Measurements from ENCODE around the gene ARMC9. TPM values are rescaled to one million over a fixed set of nuclear protein-coding genes. Genes with fewer than 3 reads are reported as not detected.

ARMC9 gene
- total and polyA plus RNA-seq, 2 experiments from 2014 or later, result 15.1 to 17.3 TPM

GRCh38 chr2:231284296-231284695 is 85.9 kb downstream of the ARMC9 start:
- no peak for TF ChIP-seq EZH2phosphoT487 (IDR thresholded peaks at IDR 0.05; ENCODE audit: insufficient read depth, low read depth)

GRCh38 chr2:231286964-231287363 is 88.5 kb downstream of the ARMC9 start:
- in situ Hi-C loops (cut with MboI), result no loop called here
- Histone ChIP-seq H3K79me2 (ENCODE audit: insufficient read depth) (no peaks in the 10 kb centered on the region), H3K9me3 (ENCODE audit: low read depth) (no peaks in the 10 kb centered on the region), H4K20me1 (ENCODE audit: insufficient read depth) (no peaks in the 10 kb centered on the region), H3K4me2 (ENCODE audit: unreplicated experiment) (no peak overlapping the region), H3K27me3 (replicated peaks; ENCODE audit: insufficient read depth) (no peaks in the 10 kb centered on the region), H3K9me2 (ENCODE audit: insufficient read depth) (no peaks in the 10 kb centered on the region), H3K9ac (no peak overlapping the region), H2AFZ (no peak overlapping the region), H3K4me3 (no peak overlapping the region), H3K36me3 (ENCODE audit: low read depth) (peaks cover 12% of the 10 kb centered on the region; the same call in 1 of the 2 replicates), H3K27ac (no peak overlapping the region), H3F3A (ENCODE audit: insufficient read depth) (no peaks in the 10 kb centered on the region), H3K4me1 (ENCODE audit: insufficient read depth) (no peaks in the 10 kb centered on the region)
- no peak for DNase-seq
- 95 to 98% methylated on average over 4 of the region's 4 CpGs for WGBS, 2 experiments (ENCODE audit: low coverage in 1 of 2, low lambda C conversion rate in 2 of 2, missing lambda C conversion rate in 2 of 2)
- no peak for TF ChIP-seq EZH2 (IDR thresholded peaks at IDR 0.05; ENCODE audit: insufficient read depth, poor library complexity, severe bottlenecking)
- no peak for TF ChIP-seq EZH2phosphoT487 (IDR thresholded peaks at IDR 0.05; ENCODE audit: insufficient read depth, low read depth)

More at GRCh38 chr2:231284296-231284695, 85.9 kb downstream of the ARMC9 start:
- Histone ChIP-seq H3K4me3 (no peak overlapping the region), H3K79me2 (ENCODE audit: insufficient read depth) (no peaks in the 10 kb centered on the region), H3K9ac (no peak overlapping the region), H3K9me2 (ENCODE audit: insufficient read depth) (no peaks in the 10 kb centered on the region), H3K4me1 (ENCODE audit: insufficient read depth) (no peaks in the 10 kb centered on the region), H3K27me3 (replicated peaks; ENCODE audit: insufficient read depth) (no peaks in the 10 kb centered on the region), H4K20me1 (ENCODE audit: insufficient read depth) (no peaks in the 10 kb centered on the region), H3F3A (ENCODE audit: insufficient read depth) (no peaks in the 10 kb centered on the region), H3K36me3 (ENCODE audit: low read depth) (peaks cover 27% of the 10 kb centered on the region), H3K27ac (no peak overlapping the region), H2AFZ (no peak overlapping the region), H3K4me2 (ENCODE audit: unreplicated experiment) (no peak overlapping the region), H3K9me3 (ENCODE audit: low read depth) (no peaks in the 10 kb centered on the region)
- in situ Hi-C loops (cut with MboI), result no loop called here
- WGBS, 2 experiments (ENCODE audit: low coverage in 1 of 2, low lambda C conversion rate in 2 of 2, missing lambda C conversion rate in 2 of 2), result 97 to 100% methylated on average over 2 of the region's 2 CpGs
- DNase-seq, result no peak

GRCh38 chr2:231287696-231288095 is 89.3 kb downstream of the ARMC9 start:
- TF ChIP-seq EZH2phosphoT487 (IDR thresholded peaks at IDR 0.05; ENCODE audit: insufficient read depth, low read depth) (no peak), EZH2 (IDR thresholded peaks at IDR 0.05; ENCODE audit: insufficient read depth, poor library complexity, severe bottlenecking) (no peak)
- Histone ChIP-seq H3K4me2 (ENCODE audit: unreplicated experiment) (no peak overlapping the region), H3K79me2 (ENCODE audit: insufficient read depth) (no peaks in the 10 kb centered on the region), H3K9me3 (ENCODE audit: low read depth) (no peaks in the 10 kb centered on the region), H3K4me3 (no peak overlapping the region), H3F3A (ENCODE audit: insufficient read depth) (no peaks in the 10 kb centered on the region), H3K36me3 (ENCODE audit: low read depth) (0 out of 2 replicates have a peak, but pooled peaks cover 8% of the 10 kb centered on the region), H2AFZ (no peak overlapping the region), H4K20me1 (ENCODE audit: insufficient read depth) (no peaks in the 10 kb centered on the region), H3K9me2 (ENCODE audit: insufficient read depth) (no peaks in the 10 kb centered on the region), H3K27me3 (replicated peaks; ENCODE audit: insufficient read depth) (no peaks in the 10 kb centered on the region), H3K9ac (no peak overlapping the region), H3K4me1 (ENCODE audit: insufficient read depth) (no peaks in the 10 kb centered on the region), H3K27ac (no peak overlapping the region)
- in situ Hi-C loops (cut with MboI), result no loop called here
- 93% methylated on average over 5 of the region's 5 CpGs for WGBS, 2 experiments (ENCODE audit: low coverage in 1 of 2, low lambda C conversion rate in 2 of 2, missing lambda C conversion rate in 2 of 2)
- DNase-seq, result no peak

GRCh38 chr2:231288590-231288989 is 90.2 kb downstream of the ARMC9 start:
- TF ChIP-seq EZH2 (IDR thresholded peaks at IDR 0.05; ENCODE audit: insufficient read depth, poor library complexity, severe bottlenecking), result no peak
- no peak for TF ChIP-seq EZH2phosphoT487 (IDR thresholded peaks at IDR 0.05; ENCODE audit: insufficient read depth, low read depth)
- Histone ChIP-seq H3K4me3 (no peak overlapping the region), H3K27me3 (replicated peaks; ENCODE audit: insufficient read depth) (no peaks in the 10 kb centered on the region), H3K9me3 (ENCODE audit: low read depth) (no peaks in the 10 kb centered on the region), H3K36me3 (ENCODE audit: low read depth) (no peaks in the 10 kb centered on the region), H3K27ac (no peak overlapping the region), H3K9ac (no peak overlapping the region), H3K4me1 (ENCODE audit: insufficient read depth) (no peaks in the 10 kb centered on the region), H2AFZ (no peak overlapping the region), H4K20me1 (ENCODE audit: insufficient read depth) (no peaks in the 10 kb centered on the region), H3K79me2 (ENCODE audit: insufficient read depth) (no peaks in the 10 kb centered on the region), H3F3A (ENCODE audit: insufficient read depth) (no peaks in the 10 kb centered on the region), H3K9me2 (ENCODE audit: insufficient read depth) (no peaks in the 10 kb centered on the region), H3K4me2 (ENCODE audit: unreplicated experiment) (no peak overlapping the region)
- 98 to 99% methylated on average over 7 of the region's 7 CpGs for WGBS, 2 experiments (ENCODE audit: low coverage in 1 of 2, low lambda C conversion rate in 2 of 2, missing lambda C conversion rate in 2 of 2)
- DNase-seq, result no peak
- in situ Hi-C loops (cut with MboI), result no loop called here
